Subcutaneous abdominal adipose tissue (tissue), 5 donors: ENCODE data around the gene AMH.

ENCODE experiments used
- H3K27ac ChIP-seq: one replicate; pipeline ENCODE4 v1.7.0; 2013; ENCODE audit warnings: low read depth, mild to moderate bottlenecking, inconsistent platforms, low read length, moderate library complexity
- H3K27me3 ChIP-seq, 5 donors: one replicate each; pipeline ENCODE4 v1.7.0; 2013; ENCODE audit warnings: low read length in 5 of 5, inconsistent platforms in 1 of 5; ENCODE audit not compliant: control insufficient read depth in 5 of 5, insufficient read depth in 4 of 5
- H3K36me3 ChIP-seq, 5 donors: one replicate each; pipeline ENCODE4 v1.7.0; 2013; ENCODE audit warnings: low read length in 5 of 5; ENCODE audit not compliant: control insufficient read depth in 5 of 5, insufficient read depth in 5 of 5
- H3K4me1 ChIP-seq, 5 donors: one replicate each; pipeline ENCODE4 v1.7.0; 2013; ENCODE audit warnings: low read length in 5 of 5, mild to moderate bottlenecking in 3 of 5, moderate library complexity in 1 of 5; ENCODE audit not compliant: control insufficient read depth in 5 of 5, insufficient read depth in 5 of 5
- H3K4me3 ChIP-seq, 5 donors: one replicate each; pipeline ENCODE4 v1.7.0; 2013; ENCODE audit warnings: low read length in 5 of 5, low read depth in 1 of 5
- H3K9ac ChIP-seq, 5 donors: one replicate each; pipeline ENCODE4 v1.7.0; 2013; ENCODE audit warnings: low read length in 5 of 5, mild to moderate bottlenecking in 4 of 5, moderate library complexity in 3 of 5
- H3K9me3 ChIP-seq, 5 donors: one replicate each; pipeline ENCODE4 v1.7.0; 2013; ENCODE audit warnings: low read length in 5 of 5; ENCODE audit not compliant: control insufficient read depth in 5 of 5
- donor health status: healthy.
- donor health status: healthy.
- donor health status: healthy.
- donor health status: healthy.
- donor health status: healthy.

The AMH gene

DNA sequence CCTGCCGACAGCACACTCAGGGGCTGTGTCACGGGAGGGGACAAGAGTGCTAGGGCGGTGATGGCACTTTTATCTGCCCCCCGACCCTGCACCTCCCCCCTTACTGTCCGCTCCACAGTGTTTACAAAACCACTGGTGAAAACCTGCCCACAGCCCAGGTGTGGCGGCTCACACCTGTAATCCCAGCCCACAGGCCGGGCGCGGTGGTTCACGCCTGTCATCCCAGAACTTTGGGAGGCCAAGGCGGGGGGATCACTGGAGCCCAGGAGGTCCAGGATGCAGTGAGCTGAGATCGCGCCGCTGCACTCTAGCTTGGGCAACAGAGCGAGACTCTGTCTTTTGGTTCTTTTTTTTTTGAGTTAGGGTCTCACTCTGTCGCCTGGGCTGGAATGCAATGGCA, 47.0 kb downstream of the AMH start:
- H3K27me3 ChIP-seq: peaks cover 7 to 36% (median 31%) of the 10 kb centered on the region in 5 donors
- peaks cover 0 to 15% (median 13%) of the 10 kb centered on the region in 5 donors for H3K4me1 ChIP-seq
- no peak overlapping the region for H3K27ac ChIP-seq

DNA sequence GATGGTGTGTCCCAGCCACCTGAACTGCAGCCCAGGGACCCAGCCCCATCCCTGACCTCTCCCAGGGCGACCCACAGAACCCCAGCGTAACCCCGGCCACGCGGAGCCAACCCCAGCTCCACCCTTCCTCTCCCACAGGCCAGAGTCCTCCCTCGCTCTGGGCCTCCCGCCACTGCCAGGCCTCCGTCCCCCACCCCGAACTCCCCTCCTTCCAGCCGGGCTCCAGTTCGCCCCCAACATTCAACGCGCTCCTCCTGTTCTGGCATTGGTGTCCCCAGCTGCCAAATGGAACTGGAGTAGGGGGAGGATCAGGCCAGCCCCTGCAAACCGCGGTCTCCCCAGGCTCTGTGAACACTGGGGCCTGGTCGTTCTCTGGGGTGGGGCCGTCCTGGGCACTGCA, 51.4 kb downstream of the AMH start:
- H3K36me3 ChIP-seq: no peaks in the 10 kb centered on the region
- no peak overlapping the region for H3K9ac ChIP-seq
- peaks cover 0 to 12% (median 7%) of the 10 kb centered on the region in 5 donors for H3K4me1 ChIP-seq
- peaks cover 9 to 40% (median 32%) of the 10 kb centered on the region in 5 donors for H3K27me3 ChIP-seq
- H3K27ac ChIP-seq: no peak overlapping the region
- H3K4me3 ChIP-seq: no peak overlapping the region
- H3K9me3 ChIP-seq: no peaks in the 10 kb centered on the region

More for the DNA sequence above, 47.0 kb downstream of the AMH start:
- Histone ChIP-seq H3K9me3 (no peaks in the 10 kb centered on the region), H3K4me3 (no peak overlapping the region), H3K9ac (no peak overlapping the region), H3K36me3 (no peaks in the 10 kb centered on the region)
